GM23338 (cell line): ENCODE results near the gene SGCD. TPM values are rescaled to one million over a fixed set of nuclear protein-coding genes. Genes with fewer than 3 reads are reported as not detected.
A peak's percentile ranks its signal among the peaks of the same experiment; 100 is the strongest.

ENCODE experiments used
- ATAC-seq: fragments of 200-7000 bp; cut with Tn5 transposase; 3 replicates; pipeline ENCODE4 v1.9.1; 2020
- DNase-seq: peaks from one replicate; pipeline ENCODE4 v3.0.0-alpha.2; 2015; ENCODE audit warnings: low spot score
- H2AFZ ChIP-seq: fragments of 200-600 bp; sonication (generic); 2 replicates; pipeline ENCODE4 v1.8.0; 2016; ENCODE audit warnings: antibody characterized with exemption, mild to moderate bottlenecking, moderate library complexity
- H3F3A ChIP-seq: fragments of 200-600 bp; sonication (generic); replicated peaks from 2 replicates; pipeline ENCODE4 v1.8.0; 2017; ENCODE audit warnings: antibody characterized with exemption, mixed run types, low read depth
- H3K27ac ChIP-seq: fragments of 200-600 bp; sonication (generic); 2 replicates; pipeline ENCODE4 v1.6.1; 2016; ENCODE audit warnings: low read depth
- H3K27me3 ChIP-seq: fragments of 200-600 bp; sonication (generic); 2 replicates; pipeline ENCODE4 v1.8.0; 2016; ENCODE audit warnings: mild to moderate bottlenecking, mixed run types, moderate library complexity; ENCODE audit not compliant: insufficient read depth
- H3K36me3 ChIP-seq: fragments of 200-600 bp; sonication (generic); 2 replicates; pipeline ENCODE4 v1.8.0; 2016; ENCODE audit warnings: mild to moderate bottlenecking; ENCODE audit not compliant: insufficient read depth
- H3K4me1 ChIP-seq: fragments of 200-600 bp; sonication (generic); 2 replicates; pipeline ENCODE4 v1.8.0; 2016; ENCODE audit warnings: mild to moderate bottlenecking, moderate library complexity; ENCODE audit not compliant: insufficient read depth
- H3K4me2 ChIP-seq: fragments of 200-600 bp; sonication (generic); 2 replicates; pipeline ENCODE4 v1.7.1; 2017; ENCODE audit warnings: mixed run types
- H3K4me3 ChIP-seq: fragments of 200-600 bp; sonication (generic); 2 replicates; pipeline ENCODE4 v1.6.1; 2016; ENCODE audit warnings: mixed run types
- H3K79me2 ChIP-seq: fragments of 200-600 bp; sonication (generic); replicated peaks from 2 replicates; pipeline ENCODE4 v1.8.0; 2017; ENCODE audit warnings: mild to moderate bottlenecking; ENCODE audit not compliant: insufficient read depth
- H3K9me2 ChIP-seq: fragments of 200-600 bp; sonication (generic); 2 replicates; pipeline ENCODE4 v1.8.0; 2017; ENCODE audit not compliant: insufficient read depth
- H4K20me1 ChIP-seq: fragments of 200-600 bp; sonication (generic); replicated peaks from 2 replicates; pipeline ENCODE4 v1.8.0; 2017; ENCODE audit warnings: mild to moderate bottlenecking; ENCODE audit not compliant: insufficient read depth
- H3K27ac Mint-ChIP-seq: 2 replicates; pipeline ENCODE4 v1.8.0; 2020; ENCODE audit warnings: inconsistent platforms, mild to moderate bottlenecking, moderate library complexity, mixed read lengths
- H3K27me3 Mint-ChIP-seq: 3 replicates; pipeline ENCODE4 v1.8.0; 2022; ENCODE audit warnings: low read depth, mild to moderate bottlenecking, moderate library complexity, mixed read lengths, inconsistent platforms; ENCODE audit not compliant: insufficient read depth, poor library complexity
- H3K36me3 Mint-ChIP-seq: 3 replicates; pipeline ENCODE4 v1.8.0; 2021; ENCODE audit warnings: low read depth, mild to moderate bottlenecking, inconsistent platforms, moderate library complexity, mixed read lengths
- H3K4me1 Mint-ChIP-seq: 3 replicates; pipeline ENCODE4 v1.8.0; 2020; ENCODE audit warnings: mild to moderate bottlenecking, inconsistent platforms, mixed read lengths
- H3K4me3 Mint-ChIP-seq: 3 replicates; pipeline ENCODE4 v1.8.0; 2021; ENCODE audit warnings: moderate library complexity, mild to moderate bottlenecking, inconsistent platforms, mixed read lengths
- H3K9me3 Mint-ChIP-seq: 3 replicates; pipeline ENCODE4 v1.8.0; 2020; ENCODE audit warnings: moderate library complexity, mild to moderate bottlenecking, inconsistent platforms, mixed read lengths
- EZH2 ChIP-seq: fragments of 200-600 bp; sonication (generic); IDR thresholded peaks from one replicate; pipeline ENCODE4 v1.8.0; 2017; ENCODE audit warnings: antibody characterized with exemption, mild to moderate bottlenecking, low read depth; ENCODE audit not compliant: unreplicated experiment
- NANOG ChIP-seq: IDR thresholded peaks from 2 replicates; pipeline ENCODE4 v1.6.1; 2016; ENCODE audit warnings: antibody characterized with exemption, borderline replicate concordance
- ZNF114 ChIP-seq: fragments of 250-450 bp; sonication (Bioruptor Pico); IDR thresholded peaks from 2 replicates; pipeline ENCODE4 v1.5.0; 2020; ENCODE audit warnings: mild to moderate bottlenecking, moderate library complexity
- polyA plus RNA-seq: library from polyadenylated mRNA; unstranded; fragments of >200 nt; fragmentation: Nextera tagmentation; extraction: Ambion mirVana; gene quantifications from 2 replicates; pipeline ENCODE4 v1.2.1, GENCODE V29; 2016
- total RNA-seq: library from RNA; depleted of rRNA; stranded (reverse); fragments of >200 nt; shearing (Covaris generic); gene quantifications from 2 replicates; pipeline ENCODE4 v1.2.3, GENCODE V29; 2014
- TF ChIP-seq, protein P1 (sequence below): IDR thresholded peaks from one replicate; pipeline ENCODE4 v1.6.1; 2018; ENCODE audit warnings: antibody characterized with exemption; ENCODE audit not compliant: unreplicated experiment
- TF ChIP-seq, protein P2 (sequence below): IDR thresholded peaks from 2 replicates; pipeline ENCODE4 v1.6.1; 2016; ENCODE audit warnings: antibody characterized with exemption
- TF ChIP-seq, protein P3 (sequence below): fragments of 250-450 bp; sonication (Bioruptor Pico); IDR thresholded peaks from 2 replicates; pipeline ENCODE4 v1.5.0; 2020; ENCODE audit warnings: mild to moderate bottlenecking, moderate library complexity

SGCD gene
- total and polyA plus RNA-seq, 2 experiments from 2014 or later, result 0.03 to 0.05 TPM

DNA sequence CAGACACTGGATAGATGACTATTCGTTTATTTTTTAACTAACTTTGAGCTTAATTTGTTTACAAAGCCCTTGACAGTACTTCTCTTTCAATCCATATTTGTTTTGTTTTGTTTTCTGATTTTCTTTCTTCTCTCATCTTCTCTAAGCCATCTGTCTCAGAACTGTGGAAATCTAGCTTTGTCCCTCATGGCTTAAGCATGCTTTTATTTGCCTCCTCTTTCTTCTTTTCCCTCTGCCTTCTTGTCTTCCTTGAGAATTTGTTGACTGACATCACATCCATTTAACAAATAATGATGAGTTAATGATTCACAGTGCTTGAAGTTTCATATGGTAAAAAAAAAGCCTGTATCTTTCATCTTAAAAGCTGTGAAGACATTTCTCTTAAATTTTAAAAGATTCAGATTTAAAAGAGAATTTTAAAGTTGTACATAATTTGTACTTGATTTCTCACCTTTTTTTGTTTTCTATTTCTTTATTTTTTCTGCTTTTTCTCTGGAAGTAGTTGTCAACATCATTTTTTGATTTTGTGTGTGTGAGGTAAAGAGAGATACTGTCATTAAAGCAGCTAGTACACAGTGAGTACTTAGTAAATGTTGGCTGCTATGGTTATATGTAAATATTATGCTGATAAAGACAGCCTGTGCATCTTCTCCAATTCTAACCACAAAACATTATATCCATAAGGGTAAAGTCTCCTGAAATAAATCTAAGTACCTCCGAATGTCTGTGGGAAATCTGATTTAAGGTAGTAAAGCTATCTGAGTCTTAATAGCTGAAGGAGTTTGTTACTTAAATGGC lies 13.9 kb upstream of the SGCD start:
- Histone ChIP-seq H3K27me3 (no peaks in the 10 kb centered on the region), H3K4me1 (no peaks in the 10 kb centered on the region), H3K79me2 (no peaks in the 10 kb centered on the region), H3K27ac (no peak overlapping the region), H3F3A (no peaks in the 10 kb centered on the region), H3K4me2 (no peak overlapping the region), H3K4me3 (no peak overlapping the region), H2AFZ (no peak overlapping the region; the same call in 1 of the 2 replicates), H3K9me2 (no peaks in the 10 kb centered on the region), H3K36me3 (no peaks in the 10 kb centered on the region), H4K20me1 (no peaks in the 10 kb centered on the region)
- Mint-ChIP-seq H3K9me3 (peaks cover 4% of the 10 kb centered on the region), H3K27me3 (no peaks in the 10 kb centered on the region), H3K4me3 (no peak overlapping the region), H3K27ac (no peak overlapping the region), H3K36me3 (no peaks in the 10 kb centered on the region), H3K4me1 (peaks cover 9% of the 10 kb centered on the region; the same call in 2 of the 3 replicates)
- DNase-seq (no peak), ATAC-seq (no peak)
- TF ChIP-seq NANOG, result no peak

DNA sequence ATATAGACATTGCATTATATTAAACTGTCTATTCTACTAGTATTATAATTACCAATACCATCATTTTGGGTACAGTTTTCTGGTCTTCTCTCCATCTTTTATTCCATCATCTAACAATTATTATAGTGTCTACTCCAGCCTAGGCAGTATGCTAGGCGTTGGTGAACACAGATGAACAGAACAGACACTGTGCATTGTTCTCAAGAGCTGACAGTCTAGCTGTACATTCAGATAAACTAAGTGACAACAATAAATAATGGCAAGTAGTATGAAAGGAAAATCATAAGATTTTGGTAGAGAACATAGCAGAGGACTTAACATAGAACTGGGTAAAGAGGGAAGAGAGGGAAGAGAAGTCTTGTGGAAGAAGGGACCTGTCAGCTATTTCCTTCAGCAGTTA lies 12.5 kb upstream of the SGCD start:
- Mint-ChIP-seq H3K27ac (peak overlapping the region; percentile 55), H3K4me3 (no peak overlapping the region), H3K9me3 (no peaks in the 10 kb centered on the region; the same call in 2 of the 3 replicates), H3K36me3 (no peaks in the 10 kb centered on the region), H3K4me1 (peaks cover 9% of the 10 kb centered on the region; the same call in 2 of the 3 replicates), H3K27me3 (no peaks in the 10 kb centered on the region)
- Histone ChIP-seq H3K4me3 (no peak overlapping the region), H4K20me1 (no peaks in the 10 kb centered on the region), H3K27me3 (no peaks in the 10 kb centered on the region), H3K4me1 (no peaks in the 10 kb centered on the region), H3K9me2 (no peaks in the 10 kb centered on the region), H3K79me2 (no peaks in the 10 kb centered on the region), H3K4me2 (no peak overlapping the region), H3K27ac (no peak overlapping the region), H2AFZ (no peak overlapping the region), H3F3A (no peaks in the 10 kb centered on the region), H3K36me3 (no peaks in the 10 kb centered on the region)
- no peak for TF ChIP-seq ZNF114
- TF ChIP-seq, protein P1, sequence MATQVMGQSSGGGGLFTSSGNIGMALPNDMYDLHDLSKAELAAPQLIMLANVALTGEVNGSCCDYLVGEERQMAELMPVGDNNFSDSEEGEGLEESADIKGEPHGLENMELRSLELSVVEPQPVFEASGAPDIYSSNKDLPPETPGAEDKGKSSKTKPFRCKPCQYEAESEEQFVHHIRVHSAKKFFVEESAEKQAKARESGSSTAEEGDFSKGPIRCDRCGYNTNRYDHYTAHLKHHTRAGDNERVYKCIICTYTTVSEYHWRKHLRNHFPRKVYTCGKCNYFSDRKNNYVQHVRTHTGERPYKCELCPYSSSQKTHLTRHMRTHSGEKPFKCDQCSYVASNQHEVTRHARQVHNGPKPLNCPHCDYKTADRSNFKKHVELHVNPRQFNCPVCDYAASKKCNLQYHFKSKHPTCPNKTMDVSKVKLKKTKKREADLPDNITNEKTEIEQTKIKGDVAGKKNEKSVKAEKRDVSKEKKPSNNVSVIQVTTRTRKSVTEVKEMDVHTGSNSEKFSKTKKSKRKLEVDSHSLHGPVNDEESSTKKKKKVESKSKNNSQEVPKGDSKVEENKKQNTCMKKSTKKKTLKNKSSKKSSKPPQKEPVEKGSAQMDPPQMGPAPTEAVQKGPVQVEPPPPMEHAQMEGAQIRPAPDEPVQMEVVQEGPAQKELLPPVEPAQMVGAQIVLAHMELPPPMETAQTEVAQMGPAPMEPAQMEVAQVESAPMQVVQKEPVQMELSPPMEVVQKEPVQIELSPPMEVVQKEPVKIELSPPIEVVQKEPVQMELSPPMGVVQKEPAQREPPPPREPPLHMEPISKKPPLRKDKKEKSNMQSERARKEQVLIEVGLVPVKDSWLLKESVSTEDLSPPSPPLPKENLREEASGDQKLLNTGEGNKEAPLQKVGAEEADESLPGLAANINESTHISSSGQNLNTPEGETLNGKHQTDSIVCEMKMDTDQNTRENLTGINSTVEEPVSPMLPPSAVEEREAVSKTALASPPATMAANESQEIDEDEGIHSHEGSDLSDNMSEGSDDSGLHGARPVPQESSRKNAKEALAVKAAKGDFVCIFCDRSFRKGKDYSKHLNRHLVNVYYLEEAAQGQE, result no peak
- TF ChIP-seq, protein P2, sequence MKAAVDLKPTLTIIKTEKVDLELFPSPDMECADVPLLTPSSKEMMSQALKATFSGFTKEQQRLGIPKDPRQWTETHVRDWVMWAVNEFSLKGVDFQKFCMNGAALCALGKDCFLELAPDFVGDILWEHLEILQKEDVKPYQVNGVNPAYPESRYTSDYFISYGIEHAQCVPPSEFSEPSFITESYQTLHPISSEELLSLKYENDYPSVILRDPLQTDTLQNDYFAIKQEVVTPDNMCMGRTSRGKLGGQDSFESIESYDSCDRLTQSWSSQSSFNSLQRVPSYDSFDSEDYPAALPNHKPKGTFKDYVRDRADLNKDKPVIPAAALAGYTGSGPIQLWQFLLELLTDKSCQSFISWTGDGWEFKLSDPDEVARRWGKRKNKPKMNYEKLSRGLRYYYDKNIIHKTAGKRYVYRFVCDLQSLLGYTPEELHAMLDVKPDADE, result no peak
- no peak for TF ChIP-seq EZH2
- TF ChIP-seq, protein P3, sequence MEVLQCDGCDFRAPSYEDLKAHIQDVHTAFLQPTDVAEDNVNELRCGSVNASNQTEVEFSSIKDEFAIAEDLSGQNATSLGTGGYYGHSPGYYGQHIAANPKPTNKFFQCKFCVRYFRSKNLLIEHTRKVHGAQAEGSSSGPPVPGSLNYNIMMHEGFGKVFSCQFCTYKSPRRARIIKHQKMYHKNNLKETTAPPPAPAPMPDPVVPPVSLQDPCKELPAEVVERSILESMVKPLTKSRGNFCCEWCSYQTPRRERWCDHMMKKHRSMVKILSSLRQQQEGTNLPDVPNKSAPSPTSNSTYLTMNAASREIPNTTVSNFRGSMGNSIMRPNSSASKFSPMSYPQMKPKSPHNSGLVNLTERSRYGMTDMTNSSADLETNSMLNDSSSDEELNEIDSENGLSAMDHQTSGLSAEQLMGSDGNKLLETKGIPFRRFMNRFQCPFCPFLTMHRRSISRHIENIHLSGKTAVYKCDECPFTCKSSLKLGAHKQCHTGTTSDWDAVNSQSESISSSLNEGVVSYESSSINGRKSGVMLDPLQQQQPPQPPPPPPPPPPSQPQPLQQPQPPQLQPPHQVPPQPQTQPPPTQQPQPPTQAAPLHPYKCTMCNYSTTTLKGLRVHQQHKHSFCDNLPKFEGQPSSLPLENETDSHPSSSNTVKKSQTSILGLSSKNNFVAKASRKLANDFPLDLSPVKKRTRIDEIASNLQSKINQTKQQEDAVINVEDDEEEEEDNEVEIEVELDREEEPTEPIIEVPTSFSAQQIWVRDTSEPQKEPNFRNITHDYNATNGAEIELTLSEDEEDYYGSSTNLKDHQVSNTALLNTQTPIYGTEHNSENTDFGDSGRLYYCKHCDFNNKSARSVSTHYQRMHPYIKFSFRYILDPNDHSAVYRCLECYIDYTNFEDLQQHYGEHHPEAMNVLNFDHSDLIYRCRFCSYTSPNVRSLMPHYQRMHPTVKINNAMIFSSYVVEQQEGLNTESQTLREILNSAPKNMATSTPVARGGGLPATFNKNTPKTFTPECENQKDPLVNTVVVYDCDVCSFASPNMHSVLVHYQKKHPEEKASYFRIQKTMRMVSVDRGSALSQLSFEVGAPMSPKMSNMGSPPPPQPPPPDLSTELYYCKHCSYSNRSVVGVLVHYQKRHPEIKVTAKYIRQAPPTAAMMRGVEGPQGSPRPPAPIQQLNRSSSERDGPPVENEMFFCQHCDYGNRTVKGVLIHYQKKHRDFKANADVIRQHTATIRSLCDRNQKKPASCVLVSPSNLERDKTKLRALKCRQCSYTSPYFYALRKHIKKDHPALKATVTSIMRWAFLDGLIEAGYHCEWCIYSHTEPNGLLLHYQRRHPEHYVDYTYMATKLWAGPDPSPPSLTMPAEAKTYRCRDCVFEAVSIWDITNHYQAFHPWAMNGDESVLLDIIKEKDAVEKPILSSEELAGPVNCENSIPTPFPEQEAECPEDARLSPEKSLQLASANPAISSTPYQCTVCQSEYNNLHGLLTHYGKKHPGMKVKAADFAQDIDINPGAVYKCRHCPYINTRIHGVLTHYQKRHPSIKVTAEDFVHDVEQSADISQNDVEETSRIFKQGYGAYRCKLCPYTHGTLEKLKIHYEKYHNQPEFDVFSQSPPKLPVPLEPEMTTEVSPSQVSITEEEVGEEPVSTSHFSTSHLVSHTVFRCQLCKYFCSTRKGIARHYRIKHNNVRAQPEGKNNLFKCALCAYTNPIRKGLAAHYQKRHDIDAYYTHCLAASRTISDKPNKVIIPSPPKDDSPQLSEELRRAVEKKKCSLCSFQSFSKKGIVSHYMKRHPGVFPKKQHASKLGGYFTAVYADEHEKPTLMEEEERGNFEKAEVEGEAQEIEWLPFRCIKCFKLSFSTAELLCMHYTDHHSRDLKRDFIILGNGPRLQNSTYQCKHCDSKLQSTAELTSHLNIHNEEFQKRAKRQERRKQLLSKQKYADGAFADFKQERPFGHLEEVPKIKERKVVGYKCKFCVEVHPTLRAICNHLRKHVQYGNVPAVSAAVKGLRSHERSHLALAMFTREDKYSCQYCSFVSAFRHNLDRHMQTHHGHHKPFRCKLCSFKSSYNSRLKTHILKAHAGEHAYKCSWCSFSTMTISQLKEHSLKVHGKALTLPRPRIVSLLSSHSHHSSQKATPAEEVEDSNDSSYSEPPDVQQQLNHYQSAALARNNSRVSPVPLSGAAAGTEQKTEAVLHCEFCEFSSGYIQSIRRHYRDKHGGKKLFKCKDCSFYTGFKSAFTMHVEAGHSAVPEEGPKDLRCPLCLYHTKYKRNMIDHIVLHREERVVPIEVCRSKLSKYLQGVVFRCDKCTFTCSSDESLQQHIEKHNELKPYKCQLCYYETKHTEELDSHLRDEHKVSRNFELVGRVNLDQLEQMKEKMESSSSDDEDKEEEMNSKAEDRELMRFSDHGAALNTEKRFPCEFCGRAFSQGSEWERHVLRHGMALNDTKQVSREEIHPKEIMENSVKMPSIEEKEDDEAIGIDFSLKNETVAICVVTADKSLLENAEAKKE (CRISPR knock-in tag), result no peak
- DNase-seq (no peak), ATAC-seq (no peak)
